Measurements from ENCODE around the gene MMP14.
A peak's percentile ranks its signal among the peaks of the same experiment; 100 is the strongest.

MMP14 gene

DNA sequence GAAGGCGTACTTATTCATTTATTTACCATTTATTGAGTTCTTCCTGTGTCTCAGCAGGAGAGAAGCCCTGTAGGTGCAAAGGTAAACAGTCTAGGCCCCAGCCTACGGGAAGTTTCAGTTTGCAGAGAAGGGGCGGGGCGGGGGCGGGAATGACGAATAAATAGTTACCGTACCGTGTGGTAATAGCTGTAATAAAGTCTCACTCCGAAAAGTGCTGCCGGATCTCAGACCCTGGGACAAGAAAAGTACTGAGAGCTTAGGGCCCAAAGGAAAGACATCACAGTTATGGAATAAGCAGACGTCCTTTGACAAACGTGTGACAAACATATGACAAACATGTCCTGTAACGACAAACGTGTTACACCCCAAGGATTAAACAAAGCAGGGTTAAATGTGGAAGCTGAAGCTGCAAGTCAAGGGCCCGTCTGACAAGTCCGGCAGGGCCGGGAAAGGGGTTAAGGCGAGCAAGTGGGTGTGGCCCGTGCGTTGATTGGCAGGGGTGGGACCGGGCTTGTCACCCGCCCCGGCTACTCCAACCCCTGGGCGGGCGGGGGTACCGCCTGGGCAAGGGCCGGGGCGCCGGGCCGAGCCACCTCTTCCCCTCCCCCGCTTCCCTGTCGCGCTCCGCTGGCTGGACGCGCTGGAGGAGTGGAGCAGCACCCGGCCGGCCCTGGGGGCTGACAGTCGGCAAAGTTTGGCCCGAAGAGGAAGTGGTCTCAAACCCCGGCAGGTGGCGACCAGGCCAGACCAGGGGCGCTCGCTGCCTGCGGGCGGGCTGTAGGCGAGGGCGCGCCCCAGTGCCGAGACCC is 35.0 kb downstream of the MMP14 start, which contains the start of gene LRP10:
TSS of gene LRP10 (plus strand) at position 517 of the 809 bp plus-strand sequence. CDS start 564 bp downstream, outside the sequence.
- TF ChIP-seq POLR2AphosphoS5 (IDR thresholded peaks at IDR 0.05; ENCODE audit: low read depth, low read length) (0 out of 2 replicates have a peak, but pooled peaks have one; percentile 19), SIN3A (IDR thresholded peaks at IDR 0.05; ENCODE audit: borderline replicate concordance, insufficient read depth, low read length) (no peak), FOXP2 (optimal IDR thresholded peaks at IDR 0.05; ENCODE audit: borderline replicate concordance, extremely low read depth, extremely low read length, insufficient read depth) (peak; percentile 32)

DNA sequence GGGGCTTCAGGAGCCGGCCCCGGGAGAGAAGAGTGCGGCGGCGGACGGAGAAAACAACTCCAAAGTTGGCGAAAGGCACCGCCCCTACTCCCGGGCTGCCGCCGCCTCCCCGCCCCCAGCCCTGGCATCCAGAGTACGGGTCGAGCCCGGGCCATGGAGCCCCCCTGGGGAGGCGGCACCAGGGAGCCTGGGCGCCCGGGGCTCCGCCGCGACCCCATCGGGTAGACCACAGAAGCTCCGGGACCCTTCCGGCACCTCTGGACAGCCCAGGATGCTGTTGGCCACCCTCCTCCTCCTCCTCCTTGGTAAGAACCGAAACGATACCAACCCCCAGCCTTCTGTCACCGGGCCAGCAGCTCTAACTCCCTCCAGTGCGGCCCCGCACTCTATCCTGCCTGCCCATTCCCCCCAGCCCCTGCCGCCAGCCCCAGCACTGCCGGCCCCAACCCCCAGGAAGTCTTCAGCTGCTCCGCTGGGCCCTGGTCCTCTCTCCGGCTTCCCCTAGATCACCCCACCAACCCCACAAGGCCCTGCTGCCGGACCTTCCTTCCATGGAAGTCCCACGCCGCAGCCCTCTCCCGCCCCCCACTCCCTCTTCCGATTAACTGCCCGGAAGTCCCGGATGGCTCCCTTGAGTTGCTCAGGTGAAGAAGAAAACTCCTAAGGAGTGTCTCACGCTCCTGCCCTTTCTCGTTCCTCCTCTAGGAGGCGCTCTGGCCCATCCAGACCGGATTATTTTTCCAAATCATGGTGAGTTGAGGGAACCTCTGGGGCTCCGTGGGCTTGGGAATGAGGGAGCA is 35.8 kb downstream of the MMP14 start:
- TF ChIP-seq TAF1 (IDR thresholded peaks at IDR 0.05; ENCODE audit: borderline replicate concordance, insufficient read depth, low read length) = no peak
- TF ChIP-seq POLR2AphosphoS5 (IDR thresholded peaks at IDR 0.05; ENCODE audit: low read depth, low read length) = no peak
- TF ChIP-seq FOXP2 (optimal IDR thresholded peaks at IDR 0.05; ENCODE audit: borderline replicate concordance, extremely low read depth, extremely low read length, insufficient read depth) = no peak
- TF ChIP-seq SIN3A (IDR thresholded peaks at IDR 0.05; ENCODE audit: borderline replicate concordance, insufficient read depth, low read length) = no peak
- TF ChIP-seq, protein P1, sequence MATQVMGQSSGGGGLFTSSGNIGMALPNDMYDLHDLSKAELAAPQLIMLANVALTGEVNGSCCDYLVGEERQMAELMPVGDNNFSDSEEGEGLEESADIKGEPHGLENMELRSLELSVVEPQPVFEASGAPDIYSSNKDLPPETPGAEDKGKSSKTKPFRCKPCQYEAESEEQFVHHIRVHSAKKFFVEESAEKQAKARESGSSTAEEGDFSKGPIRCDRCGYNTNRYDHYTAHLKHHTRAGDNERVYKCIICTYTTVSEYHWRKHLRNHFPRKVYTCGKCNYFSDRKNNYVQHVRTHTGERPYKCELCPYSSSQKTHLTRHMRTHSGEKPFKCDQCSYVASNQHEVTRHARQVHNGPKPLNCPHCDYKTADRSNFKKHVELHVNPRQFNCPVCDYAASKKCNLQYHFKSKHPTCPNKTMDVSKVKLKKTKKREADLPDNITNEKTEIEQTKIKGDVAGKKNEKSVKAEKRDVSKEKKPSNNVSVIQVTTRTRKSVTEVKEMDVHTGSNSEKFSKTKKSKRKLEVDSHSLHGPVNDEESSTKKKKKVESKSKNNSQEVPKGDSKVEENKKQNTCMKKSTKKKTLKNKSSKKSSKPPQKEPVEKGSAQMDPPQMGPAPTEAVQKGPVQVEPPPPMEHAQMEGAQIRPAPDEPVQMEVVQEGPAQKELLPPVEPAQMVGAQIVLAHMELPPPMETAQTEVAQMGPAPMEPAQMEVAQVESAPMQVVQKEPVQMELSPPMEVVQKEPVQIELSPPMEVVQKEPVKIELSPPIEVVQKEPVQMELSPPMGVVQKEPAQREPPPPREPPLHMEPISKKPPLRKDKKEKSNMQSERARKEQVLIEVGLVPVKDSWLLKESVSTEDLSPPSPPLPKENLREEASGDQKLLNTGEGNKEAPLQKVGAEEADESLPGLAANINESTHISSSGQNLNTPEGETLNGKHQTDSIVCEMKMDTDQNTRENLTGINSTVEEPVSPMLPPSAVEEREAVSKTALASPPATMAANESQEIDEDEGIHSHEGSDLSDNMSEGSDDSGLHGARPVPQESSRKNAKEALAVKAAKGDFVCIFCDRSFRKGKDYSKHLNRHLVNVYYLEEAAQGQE (IDR thresholded peaks at IDR 0.05; ENCODE audit: insufficient read depth in 1 of 2, low read depth in 2 of 2, low read length in 2 of 2) = no peak

- TF ChIP-seq TAF1 (IDR thresholded peaks at IDR 0.05; ENCODE audit: borderline replicate concordance, insufficient read depth, low read length) = no peak
- TF ChIP-seq SIN3A (IDR thresholded peaks at IDR 0.05; ENCODE audit: borderline replicate concordance, insufficient read depth, low read length) = no peak
- TF ChIP-seq FOXP2 (optimal IDR thresholded peaks at IDR 0.05; ENCODE audit: borderline replicate concordance, extremely low read depth, extremely low read length, insufficient read depth) = no peak
- TF ChIP-seq POLR2AphosphoS5 (IDR thresholded peaks at IDR 0.05; ENCODE audit: low read depth, low read length) = no peak
- TF ChIP-seq, protein P1 (IDR thresholded peaks at IDR 0.05; ENCODE audit: insufficient read depth in 1 of 2, low read depth in 2 of 2, low read length in 2 of 2) = no peak
Observed at GRCh38 chr14:22872833-22873520, 36.6 kb downstream of the MMP14 start.

GRCh38 chr14:22875003-22875747 is 38.8 kb downstream of the MMP14 start:
- TF ChIP-seq FOXP2 (optimal IDR thresholded peaks at IDR 0.05; ENCODE audit: borderline replicate concordance, extremely low read depth, extremely low read length, insufficient read depth) (no peak), TAF1 (IDR thresholded peaks at IDR 0.05; ENCODE audit: borderline replicate concordance, insufficient read depth, low read length) (no peak), SIN3A (IDR thresholded peaks at IDR 0.05; ENCODE audit: borderline replicate concordance, insufficient read depth, low read length) (no peak), POLR2AphosphoS5 (IDR thresholded peaks at IDR 0.05; ENCODE audit: low read depth, low read length) (no peak)
- TF ChIP-seq, protein P1 (IDR thresholded peaks at IDR 0.05; ENCODE audit: insufficient read depth in 1 of 2, low read depth in 2 of 2, low read length in 2 of 2) = no peak

All from PFSK-1 (cell line).